ENCODE data around the gene PDE8B.

PDE8B gene

GRCh38 chr5:77294185-77294584 is 83.7 kb downstream of the PDE8B start:
- no peak for DNase-seq

GRCh38 chr5:77295863-77296378 is 85.4 kb downstream of the PDE8B start:
- no peak for DNase-seq

GRCh38 chr5:77298146-77298545 is 87.7 kb downstream of the PDE8B start:
- no peak for DNase-seq

- DNase-seq = no peak
Measured at GRCh38 chr5:77300451-77300850, 90.0 kb downstream of the PDE8B start.

- DNase-seq = no peak
Measured at GRCh38 chr5:77301447-77301883, 91.0 kb downstream of the PDE8B start.

GRCh38 chr5:77302247-77302646 is 91.8 kb downstream of the PDE8B start:
- no peak for DNase-seq

- DNase-seq = no peak
Measured at GRCh38 chr5:77302653-77303052, 92.2 kb downstream of the PDE8B start.

GRCh38 chr5:77304388-77304787 is 93.9 kb downstream of the PDE8B start:
- DNase-seq = no peak

- DNase-seq = no peak
Measured at GRCh38 chr5:77305222-77305846, 94.9 kb downstream of the PDE8B start.

GRCh38 chr5:77305956-77306355 is 95.5 kb downstream of the PDE8B start:
- no peak for DNase-seq

GRCh38 chr5:77306531-77306930 is 96.1 kb downstream of the PDE8B start:
- DNase-seq = no peak

GRCh38 chr5:77308154-77308960 is 97.9 kb downstream of the PDE8B start:
- no peak for DNase-seq

GRCh38 chr5:77309140-77309539 is 98.7 kb downstream of the PDE8B start:
- DNase-seq = no peak

- no peak for DNase-seq
Measured at GRCh38 chr5:77310494-77311213, 100.2 kb downstream of the PDE8B start.

GRCh38 chr5:77311214-77311571 is 100.7 kb downstream of the PDE8B start:
- DNase-seq = no peak

- DNase-seq = no peak
Measured at GRCh38 chr5:77312413-77312812, 101.9 kb downstream of the PDE8B start.

- DNase-seq = no peak
Measured at GRCh38 chr5:77316871-77317661, 106.6 kb downstream of the PDE8B start.

GRCh38 chr5:77318060-77318459 is 107.6 kb downstream of the PDE8B start:
- DNase-seq = no peak

- no peak for DNase-seq
Measured at GRCh38 chr5:77319117-77319804, 108.8 kb downstream of the PDE8B start.

GRCh38 chr5:77321793-77322394 is 111.4 kb downstream of the PDE8B start:
- DNase-seq = no peak

- no peak for DNase-seq
Measured at GRCh38 chr5:77322406-77322805, 111.9 kb downstream of the PDE8B start.

All from activated CD4-positive, alpha-beta T cell treated with anti-CD3 and anti-CD28 coated beads, Interleukin-2, amount 50 U/mL, for 16 hours (primary cell).